K562 (cell line): ENCODE data around the gene TRIM38. TPM values are rescaled to one million over a fixed set of nuclear protein-coding genes. Genes with fewer than 3 reads are reported as not detected.
"Not testable (repeated sequence)": the region's sequence is repeated elsewhere in the genome, so short reads cannot be mapped to it uniquely, and the experiment has no call there.

Experiments
- ATAC-seq: fragments of 200-7000 bp; cut with Tn5 transposase; 3 replicates; pipeline ENCODE4 v1.9.1; 2020; ENCODE audit warnings: moderate library complexity
- BruUV-seq: library from RNA; stranded (reverse); fragments of 400-500 nt; replicated peaks from 2 replicates; lab custom pipeline; 2021; lab: Mats Ljungman, UMichigan
- CTCF ChIA-PET: fragments of 300-600 bp; formaldehyde crosslinking; extraction: SDS; loops from one replicate; lab custom pipeline; 2021; ENCODE audit warnings: low intra/inter-chr PET ratio; lab: Yijun Ruan, JAX
- POLR2A ChIA-PET: fragments of 300-600, 350-650 bp; sonication (Branson Sonifier 250); formaldehyde crosslinking; extraction: SDS; loops from one replicate; lab custom pipeline; 2021; ENCODE audit warnings: antibody characterized with exemption, inconsistent platforms; lab: Yijun Ruan, JAX
- DNase-seq, 4 experiments: peaks; one replicate each; pipeline versions ENCODE4 v3.0.0 to v3.0.0-alpha.2; 2011 to 2018; ENCODE audit warnings: low spot score in 3 of 4, mixed read lengths in 3 of 4; ENCODE audit errors: extremely low read depth in 1 of 4
- FAIRE-seq: peaks from 2 replicates; lab custom pipeline; 2011; peaks lifted over from hg19 to GRCh38; lab: Jason Lieb, UNC
- H2AFZ ChIP-seq: 2 replicates; pipeline ENCODE4 v1.6.0; 2011; ENCODE audit warnings: low read depth, low read length, control low read depth, inconsistent platforms
- H3K27ac ChIP-seq: fragments of 200-600 bp; 3 replicates; pipeline ENCODE4 v1.8.0; 2011; ENCODE audit warnings: low read depth, mild to moderate bottlenecking, control low read depth, inconsistent platforms, low read length, moderate library complexity, mixed read lengths; ENCODE audit errors: extremely low read depth
- H3K27me3 ChIP-seq, 2 experiments: fragments of 300-600 bp in 1 of 2; 2 replicates in 1 of 2; 3 replicates in 1 of 2; pipeline versions ENCODE4 v1.6.0 to v1.8.0; 2011; ENCODE audit warnings: inconsistent platforms in 2 of 2, low read length in 2 of 2, mild to moderate bottlenecking in 1 of 2, mixed read lengths in 1 of 2, moderate library complexity in 1 of 2; ENCODE audit not compliant: control insufficient read depth in 2 of 2, insufficient read depth in 2 of 2
- H3K36me3 ChIP-seq: fragments of 300-600 bp; 3 replicates; pipeline ENCODE4 v1.8.0; 2011; ENCODE audit warnings: mild to moderate bottlenecking, low read length, inconsistent platforms; ENCODE audit not compliant: control insufficient read depth, insufficient read depth
- H3K4me1 ChIP-seq, 2 experiments: fragments of 200-600 bp in 1 of 2; replicated peaks in 1 of 2; 2 replicates in 1 of 2; 3 replicates in 1 of 2; pipeline versions ENCODE4 v1.5.1 to v1.8.0; 2011; ENCODE audit warnings: inconsistent platforms in 2 of 2, low read length in 2 of 2, mild to moderate bottlenecking in 1 of 2, mixed read lengths in 1 of 2, moderate library complexity in 1 of 2; ENCODE audit not compliant: control insufficient read depth in 2 of 2, insufficient read depth in 2 of 2
- H3K4me2 ChIP-seq: 2 replicates; pipeline ENCODE4 v1.6.1; 2011; ENCODE audit warnings: low read length, control low read depth, inconsistent platforms, mixed read lengths; ENCODE audit not compliant: insufficient read depth
- H3K4me3 ChIP-seq: fragments of 200-600 bp; sonication (generic), shearing (Covaris generic); 2 replicates; pipeline ENCODE4 v1.5.1; 2016; ENCODE audit warnings: control low read depth, inconsistent platforms
- H3K79me2 ChIP-seq: fragments of 200-600 bp; 3 replicates; pipeline ENCODE4 v1.8.0; 2011; ENCODE audit warnings: low read length, inconsistent platforms; ENCODE audit not compliant: control insufficient read depth, insufficient read depth
- H3K9ac ChIP-seq, 2 experiments: 2 replicates each; pipeline versions ENCODE4 v1.6.0 to v1.6.1; 2011; ENCODE audit warnings: low read depth in 2 of 2, low read length in 2 of 2, control low read depth in 1 of 2, inconsistent platforms in 1 of 2, mild to moderate bottlenecking in 1 of 2, mixed read lengths in 1 of 2; ENCODE audit not compliant: insufficient read depth in 1 of 2
- H3K9me1 ChIP-seq: one replicate; pipeline ENCODE4 v1.6.0; 2011; ENCODE audit warnings: inconsistent platforms, mild to moderate bottlenecking, low read length, moderate library complexity; ENCODE audit not compliant: control insufficient read depth, insufficient read depth
- H3K9me3 ChIP-seq: replicated peaks from 2 replicates; pipeline ENCODE4 v1.5.1; 2011; ENCODE audit warnings: low read depth, low read length, inconsistent platforms; ENCODE audit not compliant: control insufficient read depth, insufficient read depth
- H4K20me1 ChIP-seq: replicated peaks from 2 replicates; pipeline ENCODE4 v1.6.1; 2011; ENCODE audit warnings: low read length, inconsistent platforms, mixed read lengths; ENCODE audit not compliant: control insufficient read depth, insufficient read depth
- C11orf30 ChIP-seq: fragments of 450-650 bp; IDR thresholded peaks from 2 replicates; pipeline ENCODE4 v1.6.1; 2016; ENCODE audit warnings: low read depth, mild to moderate bottlenecking
- CCAR2 ChIP-seq: fragments of 200-400 bp; formaldehyde crosslinking; IDR thresholded peaks from 2 replicates; pipeline ENCODE4 v1.6.1; 2017; ENCODE audit warnings: mild to moderate bottlenecking, low read depth, low read length
- CHD1 ChIP-seq: fragments of 200-600 bp; sonication (generic); IDR thresholded peaks from one replicate; pipeline ENCODE4 v1.6.1; 2012; ENCODE audit warnings: mild to moderate bottlenecking, moderate library complexity, low read length, inconsistent platforms
- DEAF1 ChIP-seq: fragments of 450-650 bp; formaldehyde crosslinking; IDR thresholded peaks from 2 replicates; pipeline ENCODE4 v1.4.0; 2020; ENCODE audit warnings: mild to moderate bottlenecking, moderate library complexity
- MEF2A ChIP-seq: IDR thresholded peaks from 2 replicates; pipeline ENCODE4 v1.6.1; 2011; ENCODE audit warnings: low read depth, mild to moderate bottlenecking, low read length, moderate library complexity; ENCODE audit not compliant: control insufficient read depth
- MXD1 ChIP-seq: fragments of 250-450 bp; sonication (Bioruptor Pico); IDR thresholded peaks from 2 replicates; pipeline ENCODE4 v1.8.0; 2021; ENCODE audit warnings: borderline replicate concordance, mild to moderate bottlenecking, moderate library complexity; ENCODE audit not compliant: poor library complexity, severe bottlenecking
- RNF219 ChIP-seq: fragments of 250-450 bp; sonication (Bioruptor Pico); IDR thresholded peaks from 2 replicates; pipeline ENCODE4 v1.5.0; 2022; ENCODE audit warnings: mild to moderate bottlenecking
- SIX5 ChIP-seq, 2 experiments: IDR thresholded peaks; 2 replicates each; pipeline ENCODE4 v1.6.1; 2011; ENCODE audit warnings: low read length in 2 of 2, borderline replicate concordance in 1 of 2, low read depth in 1 of 2, mild to moderate bottlenecking in 1 of 2, moderate library complexity in 1 of 2; ENCODE audit not compliant: insufficient read depth in 1 of 2
- TCFL5 ChIP-seq: fragments of 250-450 bp; sonication (Bioruptor Pico); conservative IDR thresholded peaks from 2 replicates; pipeline ENCODE4 v1.6.1; 2021; ENCODE audit warnings: mild to moderate bottlenecking, moderate library complexity, matching md5 sums
- USF1 ChIP-seq: sonication (generic); formaldehyde crosslinking; IDR thresholded peaks from 2 replicates; pipeline ENCODE4 v1.9.0; 2022; ENCODE audit warnings: mild to moderate bottlenecking, missing genetic modification reagents
- WGBS: fragments of 100-300 bp; shearing (Covaris generic); methylation state at CpG from one replicate; pipeline ENCODE4 v1.1.6; 2016; ENCODE audit warnings: low coverage, mixed read lengths; ENCODE audit not compliant: insufficient coverage; ENCODE audit errors: missing lambda C conversion rate; 5-methylcytosine and 5-hydroxymethylcytosine counted together
- in situ Hi-C: fragments of 300-500 bp; cut with MboI; formaldehyde crosslinking; loops from 4 replicates; pipeline ENCODE4 v1.15.0; 2018; ENCODE audit warnings: inconsistent platforms, mixed read lengths
- intact Hi-C: fragments of 100-400 bp; cut with micrococcal nuclease; formaldehyde crosslinking; loops from 2 replicates; pipeline ENCODE4 v1.14.2; 2022
- polyA plus RNA-seq, 8 experiments: library from polyadenylated mRNA; depleted of rRNA in 4 of 8; stranded (reverse) in 5 of 8; unstranded in 3 of 8; fragments of >200 nt; fragmentation: Nextera tagmentation in 2 of 8; fragmentation: Illumina TruSeq in 1 of 8; extraction: Ambion mirVana in 2 of 8; extraction: Trizol in 1 of 8; gene quantifications; 2 replicates each; pipeline versions ENCODE4 v1.2.1 to v1.2.3, GENCODE V29; 2011 to 2014; ENCODE audit warnings: inconsistent platforms in 1 of 8, missing spikeins in 1 of 8
- total RNA-seq, 7 experiments: library from RNA; depleted of rRNA in 6 of 7; stranded (reverse); fragments of >200 nt in 6 of 7; fragmentation: Illumina TruSeq in 2 of 7; extraction: Trizol in 2 of 7; gene quantifications; 2 replicates each; pipeline versions ENCODE4 v1.2.1 to v1.2.3, GENCODE V29; 2011 to 2021; ENCODE audit warnings: low replicate concordance in 1 of 7

The TRIM38 gene
- total and polyA plus RNA-seq, 9 of the 15 experiments (the other 6 are each of a cell fraction or from before 2014, with no cell fraction given): 1.7 to 6.7 (median 6.3) TPM

DNA sequence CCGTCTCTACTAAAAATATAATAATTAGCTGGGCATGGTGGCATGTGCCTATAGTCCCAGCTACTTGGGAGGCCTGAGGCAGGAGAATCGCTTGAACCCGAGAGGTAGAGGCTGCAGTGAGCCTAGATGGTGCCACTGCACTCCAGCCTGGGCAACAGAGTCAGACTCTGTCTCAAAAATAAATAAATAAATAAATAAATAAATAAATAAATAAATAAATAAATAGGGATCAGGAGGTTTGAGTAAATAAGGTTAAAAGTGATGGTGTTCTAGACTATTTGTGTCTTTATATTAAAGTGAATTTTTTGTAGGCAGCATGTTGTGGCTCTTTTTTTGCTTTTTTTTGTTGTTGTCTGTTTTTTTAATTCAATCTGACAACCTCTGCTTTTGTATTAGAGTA lies 15.1 kb upstream of the TRIM38 start:
- H3K4me2 ChIP-seq, H3K4me1 ChIP-seq, H3K4me3 ChIP-seq, H3K79me2 ChIP-seq, in situ Hi-C loops, H3K27ac ChIP-seq, ATAC-seq, H2AFZ ChIP-seq, BruUV-seq, H3K9me1 ChIP-seq, H3K9ac ChIP-seq, CTCF ChIA-PET, DNase-seq, intact Hi-C loops, H4K20me1 ChIP-seq, H3K36me3 ChIP-seq, POLR2A ChIA-PET, H3K9me3 ChIP-seq, H3K27me3 ChIP-seq, FAIRE-seq: not testable (repeated sequence)
- 41% methylated on average over 3 of the region's 3 CpGs for WGBS

- intact Hi-C loops (no loop called here), in situ Hi-C loops (no loop called here)
- ChIA-PET POLR2A (interaction anchor here (1.3 to 1.4 kb wide), 2 partner anchors 76 to 82 kb away, joined by 4 read pairs; a partner anchor contains a TSS), CTCF (no interaction called here)
- H3K9ac ChIP-seq: no peak overlapping the region
- WGBS: 0% methylated on average over 1 of the region's 1 CpG
- H3K4me2 ChIP-seq: no peak overlapping the region
- no peaks in the 10 kb centered on the region for H3K79me2 ChIP-seq
- no peaks in the 10 kb centered on the region for H3K36me3 ChIP-seq
- H3K4me3 ChIP-seq: no peak overlapping the region
- no peak overlapping the region for H2AFZ ChIP-seq
- no TSS peak for BruUV-seq
- H3K4me1 ChIP-seq: no peaks in the 10 kb centered on the region; a peak in 1 of 5 replicates
- no peaks in the 10 kb centered on the region for H3K9me1 ChIP-seq
- no peak for ATAC-seq
- H3K9me3 ChIP-seq: peaks cover 3% of the 10 kb centered on the region; the same call in 1 of the 2 replicates
- H3K27me3 ChIP-seq: no peaks in the 10 kb centered on the region
- H4K20me1 ChIP-seq: no peaks in the 10 kb centered on the region
- no peak overlapping the region for H3K27ac ChIP-seq
- no peak for DNase-seq
- no peak for FAIRE-seq
- TF ChIP-seq DEAF1 (CRISPR knock-in tag) (no peak), TCFL5 (no peak), SIX5 (IDR thresholded peaks at IDR 0.05; ENCODE audit: borderline replicate concordance in 1 of 2, insufficient read depth in 1 of 2, low read depth in 1 of 2, low read length in 2 of 2) (no peak), CHD1 (no peak), MXD1 (CRISPR knock-in tag) (no peak), USF1 (CRISPR knock-in tag) (no peak), RNF219 (CRISPR knock-in tag) (no peak), MEF2A (no peak), C11orf30 (peak; percentile 65), CCAR2 (no peak)
Observed at GRCh38 chr6:25949695-25950094, 12.9 kb upstream of the TRIM38 start.
